HG03064 (cell line): Measurements from ENCODE around the gene RYK.
"Not testable (repeated sequence)": the region's sequence is repeated elsewhere in the genome, so short reads cannot be mapped to it uniquely, and the experiment has no call there.

ENCODE experiments used
- ATAC-seq: cut with Tn5 transposase; IDR thresholded peaks from one replicate; pipeline ENCODE4 v1.9.1; 2021; ENCODE audit warnings: low read depth; ENCODE audit not compliant: unreplicated experiment

Gene RYK

DNA sequence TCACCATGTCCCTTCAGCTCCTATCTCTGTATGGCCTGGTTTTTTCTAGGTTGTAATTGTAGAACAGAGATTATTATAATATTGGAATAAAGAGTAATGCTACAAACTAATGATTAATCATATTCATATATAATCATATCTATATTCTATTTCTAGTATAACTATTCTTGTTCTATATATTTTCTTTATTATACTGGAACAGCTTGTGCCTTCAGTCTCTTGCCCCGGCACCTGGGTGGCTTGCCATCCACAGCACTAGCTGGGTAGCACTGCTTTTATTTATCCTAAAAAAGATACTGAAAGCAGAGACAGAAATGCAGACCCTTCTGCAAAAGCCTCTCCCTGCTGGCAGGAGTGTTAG is 25.9 kb downstream of the RYK start:
- not testable (repeated sequence) for ATAC-seq

DNA sequence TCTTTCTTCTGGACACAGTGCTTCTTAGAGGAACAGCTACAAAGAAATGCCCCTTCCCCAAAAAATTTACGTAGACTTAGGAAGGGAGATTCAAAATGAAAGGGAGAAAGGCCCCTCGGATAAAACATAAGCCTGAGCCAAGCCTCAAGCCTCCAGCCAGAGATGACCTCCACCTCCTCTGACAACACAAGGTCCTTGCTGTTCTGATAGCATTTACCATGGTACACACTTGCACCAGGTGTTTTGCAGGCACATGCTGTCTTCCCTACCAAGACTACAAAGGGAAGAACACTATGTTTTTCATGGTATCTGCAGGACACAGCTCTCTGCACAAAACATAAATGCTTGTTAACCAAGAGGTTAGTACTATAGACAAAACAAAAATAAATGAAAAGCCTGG is 27.8 kb downstream of the RYK start:
- no peak for ATAC-seq

DNA sequence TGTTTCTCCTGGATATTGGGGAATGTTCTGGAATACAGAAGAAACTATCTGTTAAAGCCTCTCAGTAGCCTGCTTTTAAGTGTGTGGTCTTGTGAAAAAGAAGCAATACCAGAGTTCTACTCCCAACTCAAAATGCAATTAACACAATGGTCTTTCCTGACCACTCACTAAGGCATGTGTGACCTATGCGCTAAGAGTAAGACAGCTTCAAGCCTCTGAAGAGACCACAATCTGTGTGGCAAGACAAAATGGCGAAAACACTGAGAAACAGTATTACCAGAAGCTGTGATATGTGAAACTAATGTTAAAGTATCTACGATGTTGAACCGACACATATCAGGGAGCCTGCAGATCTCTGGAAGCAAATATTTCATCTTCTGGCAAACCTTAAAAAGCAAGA is 33.8 kb downstream of the RYK start:
- no peak for ATAC-seq

DNA sequence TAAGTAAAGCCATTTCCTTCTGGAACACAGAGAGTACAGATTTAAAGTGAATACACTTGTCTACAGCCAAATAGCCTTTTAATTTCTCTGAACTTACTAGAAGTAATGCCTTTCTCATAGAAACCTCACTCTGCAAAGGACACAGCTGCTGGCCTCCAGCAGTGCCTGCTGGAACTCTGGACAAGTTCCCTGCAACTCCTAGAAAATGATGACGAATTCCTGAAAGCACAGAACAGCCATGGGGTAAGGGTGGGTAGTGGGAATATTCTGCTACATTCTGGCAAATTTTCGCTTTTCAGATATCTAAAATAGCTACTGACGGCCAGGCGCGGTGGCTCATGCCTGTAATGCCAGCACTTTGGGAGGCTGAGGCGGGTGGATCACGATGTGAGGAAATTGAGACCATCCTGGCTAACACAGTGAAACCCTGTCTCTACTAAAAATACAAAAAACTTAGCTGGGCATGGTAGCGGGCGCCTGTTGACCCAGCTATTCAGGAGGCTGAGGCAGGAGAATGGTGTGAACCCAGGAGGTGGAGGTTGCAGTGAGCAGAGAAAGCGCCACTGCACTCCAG is 34.4 kb downstream of the RYK start:
- no peak for ATAC-seq

DNA sequence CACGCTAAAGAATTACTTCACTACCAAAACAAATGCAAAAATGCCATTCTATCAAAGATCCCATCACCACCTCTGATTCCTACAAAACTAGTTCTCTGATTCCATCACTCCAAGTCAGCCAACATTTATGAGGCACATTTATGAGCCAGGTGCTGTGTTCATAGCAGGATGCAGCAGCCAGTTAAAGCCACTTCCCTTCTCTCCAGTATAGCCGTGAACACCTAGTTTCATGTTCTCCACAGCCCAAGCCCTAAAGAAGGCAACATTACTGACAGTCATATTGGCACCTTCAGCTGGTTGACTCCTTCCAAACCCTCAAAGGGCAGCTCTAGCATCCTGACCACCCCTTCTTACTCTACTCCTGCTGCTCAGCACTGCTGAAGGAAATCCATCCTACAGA is 36.4 kb downstream of the RYK start:
- no peak for ATAC-seq

DNA sequence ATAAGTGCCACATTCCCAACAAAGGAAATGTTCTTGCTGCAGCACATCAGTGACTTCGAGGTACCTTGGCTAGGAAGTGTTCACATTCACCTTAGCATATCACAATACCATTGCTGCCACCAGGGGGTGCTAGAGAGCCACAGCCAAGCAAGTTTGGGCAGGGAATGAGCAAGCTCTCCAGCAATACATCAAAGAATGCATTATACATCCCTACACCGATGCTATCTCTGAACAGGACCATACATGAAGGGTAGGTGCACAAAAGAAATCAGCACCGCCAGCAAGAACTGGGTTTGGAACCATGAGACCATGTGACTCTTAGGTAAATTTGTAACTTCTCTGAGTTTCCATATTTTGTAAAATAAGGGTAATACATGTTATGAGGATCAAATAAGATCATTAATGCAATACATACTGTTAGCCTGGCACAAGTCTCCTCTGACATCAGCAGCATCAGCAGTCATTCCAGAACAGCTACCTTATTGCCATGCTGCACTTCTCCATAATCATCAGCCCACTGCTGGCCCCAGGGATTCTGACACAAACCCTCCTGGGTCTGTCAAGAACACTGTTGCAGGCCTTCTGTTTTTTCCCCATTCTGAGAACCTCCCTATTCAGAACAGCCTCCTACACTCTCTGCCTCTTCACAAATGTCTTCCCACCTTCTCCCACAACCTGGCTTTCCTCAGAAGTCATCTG is 37.5 kb downstream of the RYK start:
- ATAC-seq = no peak

DNA sequence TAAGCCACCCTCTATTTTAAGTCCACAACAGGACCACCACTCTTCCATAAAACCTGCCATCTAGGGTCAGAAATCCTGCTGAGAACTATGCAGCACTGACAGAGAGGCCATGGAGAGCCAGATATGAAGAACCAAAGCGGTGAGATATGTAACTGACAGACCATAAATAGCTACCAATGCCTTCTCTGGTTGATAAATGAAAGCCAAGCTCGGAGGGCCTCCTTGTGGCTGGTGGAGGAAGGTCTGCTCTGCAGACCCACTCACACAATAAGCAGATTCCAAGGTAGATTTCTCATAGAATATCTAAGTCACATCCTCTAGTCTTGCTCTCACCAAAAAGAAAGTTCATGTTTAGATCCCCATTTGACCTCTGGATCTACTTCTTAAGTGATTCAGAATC is 38.9 kb downstream of the RYK start:
- no peak for ATAC-seq

DNA sequence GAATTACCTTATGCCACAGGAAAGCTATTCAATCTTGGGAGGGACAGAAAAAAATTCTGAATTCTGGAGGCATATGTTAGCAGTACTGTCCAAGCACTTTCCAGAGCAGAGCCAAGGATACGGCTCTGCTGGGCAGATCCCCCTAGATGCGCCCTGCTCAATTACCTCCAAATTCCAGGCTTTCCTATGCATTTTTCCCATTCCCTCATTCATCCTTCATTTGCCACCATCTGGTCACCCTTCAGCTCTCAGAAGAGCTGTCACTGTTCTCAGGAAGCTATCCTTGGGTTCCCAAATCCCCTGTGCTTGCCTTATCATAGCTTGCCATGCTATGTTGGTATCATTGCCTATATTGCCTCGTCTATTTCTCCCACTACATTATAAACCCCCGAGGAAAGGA is 45.2 kb downstream of the RYK start:
- ATAC-seq = no peak

DNA sequence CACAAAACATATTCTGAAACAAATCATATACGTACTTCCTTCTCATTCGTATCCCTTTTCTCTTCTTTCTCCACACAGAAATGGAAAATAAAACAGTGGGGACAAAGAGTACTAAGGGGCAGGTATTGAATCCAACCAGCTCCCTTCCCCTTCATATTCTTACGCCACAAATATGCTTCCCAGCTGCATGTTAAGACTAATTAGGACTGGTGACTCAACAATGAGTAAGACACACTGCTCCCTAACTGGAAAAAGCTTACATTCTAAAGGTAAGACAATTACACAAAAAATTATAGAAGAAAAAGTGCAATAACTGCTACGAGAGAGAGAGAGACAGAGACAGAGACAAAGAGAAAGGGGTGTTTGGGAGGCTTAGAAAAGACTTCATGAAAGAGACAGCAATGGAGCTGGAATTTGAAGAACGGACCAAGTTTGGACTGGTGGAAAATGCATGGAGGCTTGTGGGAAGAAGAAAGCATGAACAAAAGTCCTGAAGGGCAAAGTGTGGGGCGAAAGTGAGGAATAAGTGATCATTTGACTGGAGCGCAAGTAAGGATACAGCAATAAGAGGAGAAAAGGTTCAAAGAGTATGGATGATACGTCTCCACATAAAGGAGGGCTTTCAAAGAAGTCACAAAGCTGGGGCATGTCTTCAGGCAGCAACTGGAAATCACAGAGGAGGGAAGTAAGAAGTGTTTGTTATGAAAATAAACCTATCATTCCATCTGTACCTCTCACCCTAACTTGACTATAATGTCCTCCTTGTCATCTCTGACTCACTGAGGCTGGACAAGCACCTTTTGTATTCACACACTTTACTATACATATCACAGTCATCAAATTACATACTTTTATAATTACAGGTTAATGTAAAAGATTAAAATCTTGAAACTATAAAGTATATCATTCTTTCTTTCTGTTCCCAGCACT is 49.2 kb downstream of the RYK start:
- ATAC-seq = no peak

DNA sequence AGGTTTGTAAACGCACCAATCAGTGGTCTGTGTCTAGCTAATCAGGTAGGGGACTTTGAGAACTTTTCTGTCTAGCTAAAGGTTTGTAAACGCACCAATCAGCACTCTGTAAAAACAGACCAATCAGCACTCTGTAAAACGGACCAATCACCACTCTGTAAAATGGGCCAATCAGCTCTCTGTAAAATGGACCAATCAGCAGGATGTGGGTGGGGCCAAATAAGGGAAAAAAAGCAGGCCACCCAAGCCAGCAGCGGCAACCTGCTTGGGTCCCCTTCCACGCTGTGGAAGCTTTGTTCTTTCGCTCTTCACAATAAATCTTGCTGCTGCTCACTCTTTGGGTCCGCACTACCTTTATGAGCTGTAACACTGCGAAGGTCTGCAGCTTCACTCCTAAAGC is 50.8 kb downstream of the RYK start:
- not testable (repeated sequence) for ATAC-seq

DNA sequence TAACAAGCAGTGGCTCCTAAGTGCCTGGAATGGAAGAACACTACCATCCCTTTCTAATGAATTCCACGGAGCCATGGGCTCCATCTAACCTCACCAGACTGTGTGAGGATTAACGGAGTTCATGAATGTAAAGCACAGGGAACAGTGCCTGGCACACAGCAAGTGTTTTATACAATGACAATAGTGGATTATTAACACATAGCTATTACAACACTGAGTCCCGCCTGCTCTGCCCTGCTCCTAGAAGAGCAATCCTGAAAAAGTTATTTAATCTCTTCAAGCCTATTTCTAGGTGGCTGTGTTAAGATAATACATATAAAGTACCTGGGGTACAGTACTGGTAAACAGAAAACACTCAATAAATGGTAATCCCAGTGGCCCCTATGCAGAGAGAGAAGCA is 51.4 kb downstream of the RYK start:
- ATAC-seq = no peak

DNA sequence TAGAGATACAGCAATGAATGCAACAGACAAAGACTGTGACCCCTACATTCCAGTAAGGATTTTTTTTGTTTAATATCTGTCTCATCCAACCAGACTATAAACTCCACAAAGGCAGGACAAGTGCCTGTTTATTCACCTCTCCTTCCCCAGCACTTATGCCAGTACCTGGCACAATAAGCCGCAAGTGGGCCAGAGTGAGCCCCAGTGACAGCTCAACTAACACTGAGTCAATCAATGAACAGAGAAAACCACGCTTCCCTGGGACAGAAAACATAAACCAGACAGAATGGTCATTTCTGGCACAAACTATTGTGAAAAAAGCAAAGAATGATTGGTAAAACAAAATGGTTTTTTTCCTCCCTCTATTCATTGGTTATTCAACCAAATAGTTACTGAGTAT is 52.2 kb downstream of the RYK start:
- ATAC-seq = no peak

DNA sequence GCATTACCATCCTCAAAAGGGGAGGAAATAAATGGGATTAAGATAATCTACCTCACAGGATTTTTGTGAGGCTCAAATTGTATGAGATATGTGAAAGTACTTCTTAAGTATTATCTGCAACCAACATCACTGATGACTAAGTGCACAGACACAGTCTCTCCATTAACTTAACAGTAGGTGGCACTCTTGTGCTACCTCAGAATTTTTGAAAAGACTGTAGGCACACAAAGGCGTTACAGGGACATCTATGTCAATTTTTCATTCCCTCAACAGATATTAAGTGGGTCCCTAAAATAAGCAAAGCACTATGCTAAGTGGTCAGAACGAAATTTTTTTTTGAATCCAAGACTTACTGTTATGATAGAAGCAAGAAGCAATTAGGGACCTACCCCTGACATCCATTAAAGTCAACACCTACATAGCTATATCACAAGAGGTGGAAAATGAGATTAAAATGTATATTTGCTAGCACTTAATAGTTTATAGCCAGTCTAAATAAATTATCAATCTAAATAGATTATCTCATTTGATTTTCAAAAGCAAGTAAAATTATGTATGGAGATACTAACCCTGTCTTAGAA is 52.9 kb downstream of the RYK start:
- ATAC-seq = no peak

DNA sequence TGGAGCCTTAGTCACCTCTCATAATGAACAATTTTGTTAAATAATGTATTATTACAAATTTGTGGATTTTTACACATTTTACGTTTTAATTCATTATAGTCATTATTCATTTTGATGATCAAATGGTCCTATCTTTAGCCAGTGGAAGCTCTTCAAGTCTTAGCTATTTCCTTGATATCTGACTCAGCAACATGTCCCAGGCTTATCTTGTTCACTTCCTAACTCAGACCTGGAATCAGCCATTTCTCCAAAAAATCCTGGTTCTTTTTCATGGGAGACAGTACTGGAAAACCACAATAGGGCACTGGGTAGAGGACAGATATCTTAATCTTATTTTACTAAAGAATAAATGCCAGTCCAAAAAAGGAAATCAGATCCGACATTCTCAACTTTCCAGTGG is 56.4 kb downstream of the RYK start:
- ATAC-seq = no peak

DNA sequence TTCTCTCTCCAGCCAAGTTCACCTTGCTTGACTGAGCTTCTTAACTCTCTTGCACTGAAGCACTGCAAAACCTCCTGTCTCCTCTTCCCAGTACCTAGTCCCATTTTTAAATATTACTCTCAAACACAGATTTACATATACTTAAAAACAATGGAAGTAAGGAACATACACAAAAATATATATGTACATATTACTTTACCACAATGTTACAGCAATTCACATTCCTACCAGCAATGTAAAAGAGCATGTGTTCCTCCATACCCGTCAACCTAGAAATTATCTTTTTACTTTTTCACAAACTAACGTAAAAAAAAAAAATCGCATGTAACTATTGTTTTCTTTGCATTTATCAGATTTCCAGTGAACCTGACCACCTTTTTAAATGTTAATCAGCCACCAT is 60.4 kb downstream of the RYK start:
- ATAC-seq = no peak

DNA sequence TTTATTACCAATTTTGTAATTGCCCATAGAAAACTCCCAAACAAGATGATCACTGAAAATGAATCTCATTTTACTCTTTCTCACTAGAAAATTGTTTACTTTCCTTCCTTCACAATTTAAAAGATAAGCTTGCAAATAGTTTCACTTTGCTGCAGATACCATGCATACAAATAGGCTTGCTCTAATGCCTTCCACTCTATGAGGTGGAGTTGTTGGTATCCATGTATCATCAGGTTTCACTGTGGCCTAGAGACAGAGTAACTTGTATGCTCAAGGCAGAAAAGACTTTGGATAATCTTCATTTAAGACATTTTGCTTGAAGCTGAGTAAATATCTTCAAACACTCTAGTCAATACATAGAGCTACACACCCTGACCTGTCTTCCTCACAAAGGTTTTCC is 60.8 kb downstream of the RYK start:
- no peak for ATAC-seq

DNA sequence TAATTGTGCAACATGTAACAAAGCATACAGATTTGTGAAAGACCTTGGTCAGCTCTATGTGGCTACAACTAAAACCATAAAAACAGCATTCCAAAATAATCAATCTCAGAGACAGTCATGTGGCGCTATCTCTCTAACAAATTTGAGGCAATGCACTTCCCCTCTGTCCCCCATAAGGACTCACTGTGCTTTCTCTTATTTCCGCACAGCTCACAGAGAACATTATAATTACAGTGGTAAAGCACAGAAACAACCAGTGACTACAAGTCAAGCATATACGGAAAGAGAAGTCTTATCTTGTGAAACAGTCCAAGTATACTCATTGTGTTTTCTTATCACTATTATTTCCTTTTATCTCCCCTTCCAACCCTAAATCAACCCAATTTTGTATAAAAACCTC is 64.3 kb downstream of the RYK start:
- ATAC-seq = no peak

DNA sequence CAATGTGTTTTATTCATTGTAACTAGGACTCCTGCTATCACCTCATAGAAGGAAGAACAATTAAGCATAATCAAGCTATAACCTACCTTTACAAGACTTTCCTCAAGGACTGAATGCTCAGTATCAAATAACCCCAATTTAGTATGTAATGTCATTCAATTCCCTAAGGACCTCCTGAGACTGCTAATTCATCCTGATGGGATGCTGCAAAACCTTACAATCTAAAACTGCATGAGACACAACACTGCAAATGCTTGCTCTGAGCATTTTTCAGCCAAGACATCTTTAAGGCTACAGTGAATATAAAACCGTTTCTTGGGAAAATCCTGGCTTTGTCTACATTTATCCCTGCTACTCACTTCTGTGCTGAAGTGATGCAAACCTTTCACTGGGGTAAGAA is 69.9 kb downstream of the RYK start:
- ATAC-seq = no peak

DNA sequence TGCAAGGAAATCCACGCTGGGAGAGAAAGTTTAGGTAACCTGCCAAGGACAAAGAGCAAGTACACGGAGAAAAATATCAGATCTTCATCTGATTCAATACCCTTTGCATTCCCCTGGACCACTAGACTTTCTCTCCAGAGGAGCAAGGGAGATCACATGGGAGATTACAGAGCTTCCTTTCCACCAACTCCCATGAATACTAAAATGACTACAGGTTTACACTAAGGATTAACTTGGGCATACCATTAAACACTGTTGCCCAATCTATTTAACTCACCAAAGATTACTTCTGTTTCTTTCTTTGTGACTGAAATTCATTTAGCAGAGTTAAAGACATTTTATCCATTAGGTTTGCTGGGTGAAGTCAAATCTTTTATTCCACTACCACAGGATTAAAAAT is 71.2 kb downstream of the RYK start:
- ATAC-seq = no peak

DNA sequence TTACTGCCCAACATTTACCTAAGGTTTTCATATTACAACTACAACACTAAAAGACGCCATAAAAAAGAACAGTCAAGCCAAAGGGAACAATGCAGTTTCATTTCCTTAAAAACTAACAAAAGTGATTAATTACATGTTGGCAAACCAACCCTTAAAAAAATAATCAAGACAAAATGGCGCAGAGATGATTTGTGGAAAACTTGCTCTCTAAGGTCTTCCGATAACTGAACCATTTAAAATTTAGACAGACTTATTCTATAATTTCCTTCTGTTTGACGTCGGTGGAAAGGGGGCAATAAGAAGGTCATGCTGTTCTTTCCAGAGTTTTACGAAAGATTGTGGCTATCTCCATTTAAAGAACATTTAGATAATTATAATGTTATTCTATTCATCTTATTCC is 87.6 kb downstream of the RYK start:
- no peak for ATAC-seq

DNA sequence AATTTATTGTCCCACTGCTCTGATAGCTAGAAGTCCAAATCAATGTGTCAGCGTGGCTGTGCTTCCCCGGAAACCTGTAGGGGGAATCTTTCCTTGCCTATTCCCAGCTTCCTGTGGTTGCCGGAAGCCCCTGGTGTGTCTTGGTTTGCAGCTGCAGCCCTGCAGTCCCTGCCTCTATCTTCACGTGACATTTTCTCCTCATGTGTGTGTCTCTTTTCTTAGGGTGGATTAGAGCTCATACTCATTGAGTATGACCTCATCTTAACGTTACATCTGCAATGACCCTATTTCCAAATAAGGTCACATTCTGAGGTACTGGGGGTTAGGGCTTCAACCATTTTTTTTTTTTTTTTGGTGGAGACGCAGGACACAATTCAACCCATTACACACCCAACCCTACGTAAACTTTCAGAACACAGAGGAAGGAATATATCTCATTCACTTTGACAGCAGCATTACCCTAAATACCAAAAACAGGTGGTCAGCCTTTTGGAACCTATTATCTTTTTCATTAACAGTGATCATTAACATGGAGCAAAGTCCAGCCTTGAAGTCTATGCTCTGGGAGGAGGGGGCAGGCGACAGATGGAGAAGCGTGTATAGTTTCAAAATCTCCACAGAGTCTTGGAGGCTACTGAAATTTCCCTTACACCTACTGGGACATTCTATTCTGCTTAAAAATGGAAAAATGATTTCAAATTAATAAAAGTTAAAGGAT is 88.6 kb downstream of the RYK start:
- no peak for ATAC-seq
